Activated CD4-positive, CD25-positive, alpha-beta regulatory T cell treated with anti-CD3 and anti-CD28 coated beads, Interleukin-2, amount 50 U/mL, for 16 hours (primary cell): Measurements from ENCODE around the gene CFAP119.
A peak's percentile ranks its signal among the peaks of the same experiment; 100 is the strongest.

Experiments used
- DNase-seq: peaks from one replicate; pipeline ENCODE4 v3.0.0-alpha.2; 2020; ENCODE audit warnings: low read depth, low spot score

The CFAP119 gene

DNA sequence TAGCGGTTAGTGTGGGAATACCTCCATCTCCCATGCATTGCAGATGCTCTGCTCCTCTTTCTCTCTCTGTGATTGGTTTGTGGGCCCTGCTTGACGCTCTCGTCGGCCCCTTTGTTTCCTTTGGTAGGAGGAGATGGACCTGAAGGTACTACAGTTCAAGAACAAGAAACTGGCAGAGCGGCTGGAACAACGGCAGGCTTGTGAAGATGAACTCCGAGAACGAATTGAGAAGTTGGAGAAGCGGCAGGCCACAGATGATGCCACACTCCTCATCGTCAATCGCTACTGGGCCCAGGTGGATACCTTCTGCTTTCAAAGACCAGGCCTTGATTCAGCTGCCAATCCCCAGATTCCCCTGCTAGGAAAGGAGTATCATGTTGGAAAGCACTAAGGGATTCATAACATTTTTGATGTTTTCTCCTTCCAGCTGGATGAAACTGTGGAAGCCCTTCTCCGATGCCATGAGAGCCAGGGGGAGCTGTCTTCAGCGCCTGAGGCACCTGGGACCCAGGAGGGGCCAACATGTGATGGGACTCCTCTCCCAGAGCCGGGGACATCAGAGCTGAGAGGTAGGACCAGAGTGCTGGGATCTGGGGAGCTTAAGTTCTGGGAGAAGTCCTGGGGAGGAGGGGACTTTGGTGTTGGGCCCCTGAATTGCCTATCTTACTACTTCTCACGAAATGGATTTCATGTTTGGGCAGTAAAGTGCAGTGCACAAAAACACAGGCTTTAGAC is 1.3 kb upstream of the CFAP119 start:
- DNase-seq: no peak

DNA sequence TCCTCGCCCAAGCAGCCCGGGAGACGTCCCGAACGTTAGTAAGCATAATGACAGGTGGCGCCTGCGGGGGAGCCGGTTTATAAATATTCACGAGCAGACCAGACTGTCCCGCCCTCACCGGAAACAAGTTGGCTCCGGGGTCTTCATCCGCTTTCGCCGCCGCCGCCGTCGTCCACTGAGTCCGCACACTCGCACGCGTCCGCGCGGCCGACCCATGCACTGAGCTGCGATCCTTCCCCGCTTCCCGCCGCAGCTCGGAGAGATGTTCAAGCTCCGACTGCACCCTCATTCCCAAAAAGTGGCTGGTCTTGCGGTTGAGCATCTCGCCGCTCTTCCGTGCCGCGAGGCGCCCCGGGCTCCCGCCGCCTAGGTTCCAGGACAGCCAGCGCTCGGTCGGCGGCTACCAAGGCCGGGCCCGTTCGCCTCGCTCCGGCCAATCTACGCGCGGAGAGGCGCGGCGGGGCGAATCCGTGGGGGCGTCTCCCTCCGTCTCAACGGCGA is 385 bp downstream of the CFAP119 start:
- DNase-seq: peak; percentile 14

DNA sequence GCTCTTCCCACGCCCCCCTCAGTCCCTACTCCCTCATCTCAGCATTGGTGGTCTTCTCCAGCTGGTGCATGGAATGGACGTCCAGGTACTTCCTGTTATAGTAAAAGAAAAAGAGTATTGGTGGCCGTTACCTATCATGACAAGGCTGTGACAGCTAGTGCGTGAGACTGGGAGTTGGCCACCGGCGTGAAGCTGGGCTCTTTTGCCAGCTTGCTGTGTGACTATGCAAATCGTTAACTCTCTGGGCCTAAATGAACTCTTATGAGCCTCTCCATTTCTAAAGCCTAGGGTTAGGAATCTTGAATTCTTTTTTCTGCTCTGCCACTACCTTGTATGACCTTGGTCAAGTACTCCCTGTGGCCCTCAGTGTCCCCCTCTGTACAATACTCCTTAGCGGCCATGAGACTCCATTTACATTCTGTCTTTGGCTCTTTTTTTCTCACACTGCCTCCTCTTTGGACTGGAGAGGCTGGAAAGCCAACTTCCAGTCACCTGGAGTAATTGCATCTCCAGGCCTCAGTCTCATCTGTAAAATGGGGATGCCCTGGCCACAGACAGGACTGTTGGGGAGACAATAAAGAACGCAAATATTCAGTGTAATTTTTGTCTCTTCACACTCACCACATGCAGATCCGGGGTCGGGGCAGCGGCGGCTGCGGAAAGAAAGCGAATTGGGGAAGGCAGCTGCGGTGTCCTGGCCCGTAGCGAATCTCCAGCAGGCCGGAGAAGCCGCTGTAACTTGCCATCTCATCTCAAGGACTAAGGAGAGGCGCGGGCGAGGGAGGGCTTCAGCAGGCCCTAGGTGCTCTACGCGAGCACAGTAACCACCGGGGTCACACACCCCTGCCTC is 1.1 kb downstream of the CFAP119 start:
- no peak for DNase-seq

DNA sequence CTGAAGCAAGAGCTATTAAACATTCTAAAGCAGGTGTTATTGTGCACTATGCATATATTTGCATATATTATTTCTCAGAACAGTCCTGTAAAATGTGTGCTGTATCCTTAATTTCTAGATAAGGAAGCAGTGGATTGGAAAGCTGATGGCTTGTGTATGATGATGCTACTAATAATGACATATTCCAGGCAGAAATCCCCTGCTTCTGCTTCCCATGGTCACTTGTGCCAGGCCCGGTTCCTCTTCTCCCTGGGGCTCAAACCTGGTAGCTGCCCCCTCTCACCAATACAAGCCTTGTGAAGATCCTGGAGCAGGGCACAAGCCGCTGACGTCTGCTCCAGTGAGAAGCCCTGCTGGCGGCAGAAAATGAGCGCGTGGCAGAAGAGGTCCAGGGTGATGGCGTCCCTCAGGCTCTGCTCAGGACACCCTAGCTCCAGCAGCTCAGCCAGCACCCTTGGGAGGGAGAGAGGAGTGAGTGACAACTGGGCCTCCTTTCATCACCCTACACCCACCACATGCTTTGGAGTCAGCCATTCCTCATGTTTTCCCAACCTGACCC is 1.8 kb downstream of the CFAP119 start:
- no peak for DNase-seq

DNA sequence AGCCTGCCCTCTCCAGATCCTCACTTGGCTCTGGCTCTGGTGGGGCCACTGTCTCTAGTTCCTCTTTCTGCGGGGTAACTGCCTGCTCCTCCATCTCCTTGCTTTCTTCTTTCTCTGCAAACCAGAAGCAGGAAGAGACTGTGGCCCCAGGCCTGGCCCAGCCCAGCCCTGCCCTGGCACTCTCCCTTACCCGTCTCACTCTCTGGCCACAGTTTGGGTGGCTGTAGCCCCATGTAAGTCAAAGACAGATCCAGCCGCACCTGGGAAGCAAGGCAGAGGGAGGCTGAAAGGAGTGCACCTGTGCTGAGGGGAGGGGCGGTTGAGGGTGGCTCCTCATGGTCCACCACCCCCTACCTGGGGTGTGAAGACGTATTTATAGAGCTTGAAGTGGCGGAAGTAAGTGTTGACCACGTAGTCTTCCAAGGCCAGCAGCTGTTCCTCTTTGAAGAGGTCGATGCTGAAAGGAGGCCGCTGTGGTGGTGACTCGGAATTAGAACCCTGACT is 2.8 kb downstream of the CFAP119 start:
- DNase-seq: no peak

DNA sequence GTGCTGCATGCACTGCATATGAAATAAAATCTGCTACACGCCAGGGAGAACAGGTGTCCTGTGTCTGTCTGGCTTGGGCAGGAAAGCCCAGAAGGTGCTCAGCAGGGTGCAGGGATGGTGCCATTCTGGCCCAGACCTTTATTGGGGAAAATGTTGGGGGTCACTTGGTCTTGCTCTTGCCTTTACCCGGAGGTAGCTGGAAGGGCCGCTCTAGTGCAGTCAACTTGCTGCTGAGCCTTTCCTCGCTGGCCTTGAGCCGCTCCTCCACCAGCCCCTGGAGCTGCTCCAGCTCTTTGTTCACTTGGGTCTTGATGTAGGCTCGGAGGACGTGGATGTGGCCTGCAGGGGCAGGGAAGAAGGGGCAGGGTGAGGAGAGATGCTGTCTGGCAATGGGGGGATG is 4.5 kb downstream of the CFAP119 start:
- no peak for DNase-seq

DNA sequence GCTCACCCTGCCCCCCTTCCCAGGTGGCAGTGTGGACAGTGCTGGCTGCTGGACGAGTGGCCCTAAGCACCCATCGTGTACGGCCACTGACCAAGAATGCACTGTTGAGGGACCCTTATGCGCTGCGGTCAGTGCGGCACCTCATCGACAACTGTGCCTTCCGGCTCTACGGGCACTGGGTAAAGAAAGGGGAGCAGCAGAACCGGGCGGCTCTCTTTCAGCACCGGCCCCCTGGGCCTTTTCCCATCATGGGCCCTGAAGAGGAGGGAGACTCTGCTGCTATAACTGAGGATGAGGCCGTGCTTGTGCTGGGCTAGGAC is 5.1 kb downstream of the CFAP119 start:
- no peak for DNase-seq

DNA sequence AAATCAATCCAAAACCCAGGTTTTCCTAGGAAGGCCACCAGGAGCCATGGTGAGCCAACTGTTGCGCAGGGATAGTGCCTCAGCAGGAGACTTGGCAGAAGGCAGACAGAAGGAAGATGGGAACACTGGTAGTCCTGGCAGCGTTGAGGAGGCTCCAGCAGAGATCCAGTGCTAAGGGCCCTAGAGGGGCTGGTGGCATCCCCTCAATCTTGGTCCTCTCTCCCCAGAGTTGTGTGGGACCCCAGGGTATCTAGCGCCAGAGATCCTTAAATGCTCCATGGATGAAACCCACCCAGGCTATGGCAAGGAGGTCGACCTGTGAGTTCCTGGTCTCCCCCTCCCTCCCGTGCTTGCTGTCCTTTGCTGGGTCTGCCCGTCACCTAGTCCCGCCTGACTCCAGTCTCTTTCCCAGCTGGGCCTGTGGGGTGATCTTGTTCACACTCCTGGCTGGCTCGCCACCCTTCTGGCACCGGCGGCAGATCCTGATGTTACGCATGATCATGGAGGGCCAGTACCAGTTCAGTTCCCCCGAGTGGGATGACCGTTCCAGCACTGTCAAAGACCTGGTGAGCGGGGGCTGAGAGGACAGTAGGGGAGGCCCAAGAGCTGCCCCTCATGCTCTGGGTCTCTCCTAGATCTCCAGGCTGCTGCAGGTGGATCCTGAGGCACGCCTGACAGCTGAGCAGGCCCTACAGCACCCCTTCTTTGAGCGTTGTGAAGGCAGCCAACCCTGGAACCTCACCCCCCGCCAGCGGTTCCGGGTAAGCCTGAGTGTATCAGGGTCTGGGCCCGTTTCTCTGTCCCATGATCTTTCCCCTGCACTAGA is 5.7 kb downstream of the CFAP119 start:
- DNase-seq: no peak

DNA sequence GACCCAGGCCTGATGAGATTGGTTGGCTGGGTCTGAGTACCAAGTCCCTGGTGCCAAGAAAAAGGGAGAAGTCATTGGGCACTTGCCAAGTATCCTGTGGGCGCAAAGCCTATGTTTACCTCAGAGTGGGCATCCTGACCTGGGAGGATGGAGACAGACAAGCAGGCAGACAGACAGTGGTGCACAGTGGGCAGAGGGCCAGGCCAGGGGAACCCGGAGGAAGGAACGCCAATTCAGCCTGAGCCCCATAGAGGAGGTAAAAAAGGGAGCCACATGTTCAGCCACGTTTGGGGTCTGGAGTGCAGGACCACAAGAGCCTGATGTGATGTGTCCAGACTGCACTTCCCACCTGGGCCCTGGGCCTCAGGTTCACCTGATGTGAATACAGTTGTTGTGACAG is 8.3 kb downstream of the CFAP119 start:
- no peak for DNase-seq

DNA sequence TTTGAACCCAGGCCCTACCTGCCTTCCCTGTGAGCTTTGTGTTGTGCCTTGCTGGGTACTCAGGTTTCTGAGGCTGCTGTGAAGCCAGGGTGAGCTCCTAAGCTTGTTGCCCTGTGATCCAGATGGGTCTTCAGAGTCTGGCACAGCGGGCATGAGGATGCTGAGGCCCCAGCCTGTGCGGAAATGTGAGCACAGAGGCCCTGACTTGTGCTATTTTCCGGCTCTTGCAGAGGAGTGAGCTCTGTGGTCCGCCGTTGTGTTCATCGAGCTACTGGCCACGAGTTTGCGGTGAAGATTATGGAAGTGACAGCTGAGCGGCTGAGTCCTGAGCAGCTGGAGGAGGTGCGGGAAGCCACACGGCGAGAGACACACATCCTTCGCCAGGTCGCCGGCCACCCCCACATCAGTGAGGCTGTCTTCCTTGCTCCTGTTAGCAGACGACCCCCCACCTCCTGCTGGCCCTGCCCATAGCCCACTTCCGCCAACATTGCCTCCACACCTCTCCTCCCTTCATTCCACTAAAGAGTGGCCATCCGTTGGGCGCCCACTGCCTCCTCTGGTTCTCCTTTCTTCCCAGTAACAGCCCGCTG is 10.9 kb downstream of the CFAP119 start:
- no peak for DNase-seq

DNA sequence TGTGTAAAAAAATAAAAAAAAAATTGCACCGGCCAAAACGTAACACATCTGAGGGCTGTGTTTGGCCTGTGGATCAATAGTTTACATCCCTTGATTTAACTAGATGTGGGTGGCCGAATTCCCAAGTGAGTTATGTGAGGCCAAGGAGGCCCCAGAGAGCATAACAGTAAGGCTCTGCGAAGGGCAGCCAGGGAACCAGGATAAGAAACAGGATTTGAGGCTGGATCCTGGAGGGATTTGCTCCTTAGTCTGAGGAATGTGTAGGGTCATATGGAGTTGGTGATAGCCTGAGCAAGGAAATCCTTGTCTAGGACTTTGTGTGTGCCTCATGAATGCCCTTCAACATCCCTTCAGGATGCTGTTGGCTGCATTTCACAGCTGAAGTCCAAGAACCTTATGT is 11.7 kb downstream of the CFAP119 start:
- DNase-seq: no peak

DNA sequence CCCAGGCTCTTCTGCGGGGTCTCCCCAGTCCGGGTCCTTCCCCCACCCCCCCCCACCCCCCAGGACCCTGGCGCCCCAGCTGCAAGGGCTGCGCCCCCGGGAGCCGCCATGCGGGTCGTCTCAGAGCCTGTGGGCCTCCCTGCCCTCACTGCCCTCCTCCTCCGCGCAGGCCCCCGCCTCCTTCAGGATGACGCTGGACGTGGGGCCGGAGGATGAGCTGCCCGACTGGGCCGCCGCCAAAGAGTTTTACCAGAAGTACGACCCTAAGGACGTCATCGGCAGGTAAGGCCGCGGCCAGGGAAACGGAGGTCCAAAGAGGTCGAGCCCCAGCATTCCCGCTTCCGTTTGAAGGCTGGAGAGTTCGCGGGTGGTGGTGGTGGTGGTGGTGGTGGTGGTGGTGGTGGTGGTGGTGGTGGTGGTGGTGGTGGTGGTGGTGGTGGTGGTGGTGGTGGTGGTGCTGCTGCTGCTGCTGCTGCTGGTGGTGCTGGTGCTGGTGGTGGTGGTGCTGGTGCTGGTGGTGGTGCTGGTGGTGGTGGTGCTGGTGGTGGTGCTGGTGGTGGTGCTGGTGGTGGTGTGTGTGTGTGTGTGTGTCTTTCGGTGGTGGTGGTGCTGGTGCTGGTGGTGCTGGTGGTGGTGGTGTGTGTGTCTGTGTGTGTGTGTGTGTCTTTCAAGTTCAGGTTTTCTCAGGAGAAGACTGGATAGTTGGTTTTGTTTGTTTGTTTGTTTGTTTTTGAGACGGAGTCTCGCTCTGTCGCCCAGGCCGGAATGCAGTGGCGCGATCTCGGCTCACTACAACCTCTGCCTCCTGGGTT is 13.0 kb downstream of the CFAP119 start:
- no peak for DNase-seq

DNA sequence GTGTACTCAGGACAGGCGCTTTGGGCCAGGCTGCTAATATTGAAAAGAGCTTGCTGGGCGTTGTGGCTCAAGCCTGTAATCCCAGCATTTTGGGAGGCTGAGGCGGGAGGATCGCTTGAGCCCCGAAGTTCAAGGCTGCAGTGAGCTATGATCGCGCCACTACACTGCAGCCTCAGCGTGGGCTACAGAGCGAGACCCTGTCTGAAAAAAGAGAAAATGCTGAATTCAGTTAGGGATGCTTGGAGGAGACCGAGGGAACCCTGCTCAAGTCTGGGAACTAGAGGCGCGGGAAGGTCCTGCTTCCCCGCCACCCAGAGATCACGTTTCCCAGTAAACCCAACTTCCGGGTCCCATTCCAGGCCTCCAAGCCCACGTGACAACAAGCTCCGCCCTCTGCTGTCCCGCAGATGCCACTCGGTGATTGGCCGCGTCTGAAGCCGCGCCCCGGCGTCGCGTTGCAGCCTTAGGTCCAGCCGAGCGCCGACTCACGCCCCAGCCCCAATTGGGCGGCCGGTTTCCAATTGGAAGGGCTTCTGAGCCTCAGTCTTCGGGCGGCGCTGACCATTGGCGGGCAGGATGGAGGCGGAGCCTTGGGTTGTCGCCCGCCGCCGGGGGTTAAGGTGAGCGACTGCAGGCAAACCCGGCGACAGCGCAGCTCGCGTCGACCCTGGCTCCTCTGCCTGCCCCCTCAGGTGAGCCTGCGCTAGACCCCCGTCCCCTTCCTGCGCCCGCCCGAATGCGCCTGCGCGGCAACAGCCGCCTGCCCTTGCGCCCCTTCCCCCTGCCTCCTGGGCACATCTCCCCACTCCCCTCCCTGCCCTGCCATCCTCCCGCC is 13.8 kb downstream of the CFAP119 start, which contains the start of gene PHKG2:
PHKG2 (plus strand) TSS at position 627 of the 835 bp plus-strand sequence. CDS start 396 bp downstream, outside the sequence.
- peak; percentile 89 for DNase-seq

DNA sequence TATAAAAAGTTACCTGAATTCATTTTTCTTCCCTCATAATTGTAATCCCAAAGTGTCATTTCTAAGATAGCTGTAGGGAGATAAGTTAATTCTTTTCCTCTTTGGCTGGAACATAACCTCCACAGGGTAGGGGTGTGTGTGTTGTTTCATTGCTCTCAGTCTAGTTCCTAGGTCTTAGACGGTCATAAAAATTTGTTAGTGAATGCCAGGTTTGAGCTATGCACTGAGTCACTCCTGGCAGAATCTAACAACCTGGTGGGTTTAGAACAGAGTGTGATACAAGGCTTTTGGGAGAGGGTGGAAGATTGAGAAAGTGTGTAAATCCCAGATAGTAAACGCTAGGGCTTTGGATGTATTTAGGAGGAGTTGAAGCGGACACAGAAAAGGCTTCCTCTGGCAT is 14.5 kb downstream of the CFAP119 start:
- no peak for DNase-seq

DNA sequence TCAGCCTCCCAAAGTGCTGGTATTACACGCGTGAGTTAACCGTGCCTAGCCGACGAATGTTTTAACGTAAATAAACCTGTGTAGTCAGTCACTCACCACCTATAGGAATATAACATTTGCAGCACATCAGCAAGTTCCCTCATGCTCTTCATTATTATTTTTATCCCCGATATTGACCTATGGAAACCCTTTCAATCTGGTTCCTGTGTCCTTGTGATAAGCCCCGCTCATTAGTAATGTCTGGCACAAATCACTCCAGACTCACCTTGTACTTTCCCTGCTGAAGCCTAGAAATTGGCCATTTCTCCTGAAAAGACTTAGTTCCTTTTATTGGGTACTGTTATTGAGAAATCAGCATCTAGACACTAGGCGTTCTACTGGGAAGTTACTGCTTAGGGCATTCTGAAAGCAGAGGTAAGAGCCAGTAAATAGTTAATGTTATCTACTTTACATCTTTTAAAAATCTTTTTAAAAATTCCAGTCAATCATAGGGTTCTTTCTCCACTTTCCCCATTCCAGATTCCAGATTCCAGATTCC is 15.2 kb downstream of the CFAP119 start:
- no peak for DNase-seq

DNA sequence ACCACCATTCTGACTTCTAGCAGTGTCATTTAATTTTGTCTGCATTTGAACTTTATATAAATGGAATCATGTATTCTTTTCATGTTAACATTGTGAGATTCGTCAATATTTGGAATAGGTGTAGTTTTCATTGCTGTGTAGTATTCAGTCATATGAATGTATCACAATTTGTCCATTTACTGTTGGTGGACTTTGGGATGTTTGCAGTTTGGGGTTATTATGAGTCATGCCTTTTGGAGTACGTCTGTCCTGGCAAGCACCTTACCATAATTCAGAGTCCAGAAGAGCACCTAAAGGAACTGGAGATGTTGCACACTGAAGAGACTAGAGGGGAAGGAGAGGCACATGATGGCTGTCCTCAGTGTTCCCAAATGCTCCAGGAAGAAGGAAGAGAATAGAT is 16.8 kb downstream of the CFAP119 start:
- DNase-seq: no peak

DNA sequence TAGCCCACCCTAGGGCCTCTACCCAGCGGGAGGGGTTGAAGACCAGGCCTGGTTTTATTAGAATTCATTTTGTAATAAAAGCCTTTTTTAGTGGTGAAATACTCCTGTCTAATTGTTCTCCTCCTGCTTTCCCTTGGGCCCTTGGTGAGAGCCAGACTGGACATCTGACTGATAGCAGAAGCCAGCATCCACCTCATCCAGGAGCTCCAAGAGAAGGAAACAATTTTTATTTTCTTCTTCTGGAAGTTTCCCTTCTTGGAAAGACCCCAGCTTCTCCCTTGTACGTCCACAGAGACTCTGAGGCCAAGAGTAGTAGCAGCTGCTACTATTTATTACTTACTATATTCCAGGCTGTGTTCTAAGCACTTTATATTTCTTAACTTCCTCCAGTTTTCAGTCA is 17.7 kb downstream of the CFAP119 start:
- no peak for DNase-seq

DNA sequence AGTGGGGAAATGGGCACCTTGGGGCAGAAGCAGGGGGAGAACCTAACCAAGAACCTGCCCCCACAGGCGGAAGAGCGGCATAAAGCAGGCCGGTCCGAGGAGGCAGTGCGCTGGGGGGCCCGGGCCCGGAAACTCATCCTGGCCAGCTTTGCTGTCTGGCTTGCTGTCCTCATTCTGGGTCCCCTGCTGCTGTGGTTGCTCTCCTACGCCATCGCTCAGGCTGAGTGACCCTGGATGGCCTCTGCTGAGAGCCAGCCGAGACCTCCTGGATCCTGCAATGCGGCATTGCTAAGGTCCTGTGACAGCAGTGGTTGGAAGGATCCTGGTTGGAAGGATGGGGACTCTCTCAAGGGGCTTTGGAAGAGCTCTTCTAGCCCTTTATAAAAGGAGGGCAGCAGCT is 18.1 kb downstream of the CFAP119 start:
- DNase-seq: no peak

DNA sequence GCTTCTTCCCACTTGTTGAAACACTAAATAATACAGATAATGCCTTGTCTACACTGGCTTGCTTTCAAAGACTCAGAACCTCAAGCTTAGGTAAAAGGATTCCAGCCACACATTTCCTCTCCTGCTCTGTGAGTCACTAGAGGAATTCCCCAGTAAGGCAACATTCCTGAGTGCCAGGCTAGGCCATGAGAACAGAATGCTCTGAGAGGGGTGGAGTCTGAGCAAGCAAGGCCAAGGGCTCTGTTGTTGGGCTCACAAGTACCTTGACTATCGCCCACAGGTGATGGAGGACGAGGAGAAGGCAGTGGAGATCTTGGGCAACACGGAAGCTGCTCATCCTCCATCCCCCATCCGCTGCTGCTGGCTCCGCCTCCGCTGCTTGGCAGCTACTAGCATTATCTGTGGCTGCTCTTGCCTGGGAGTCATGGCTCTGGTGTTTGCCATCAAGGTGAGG is 20.4 kb downstream of the CFAP119 start:
- no peak for DNase-seq
